CD4-positive, CD25-positive, alpha-beta regulatory T cell (primary cell): ENCODE data around the gene RGS1. TPM values are rescaled to one million over a fixed set of nuclear protein-coding genes. Genes with fewer than 3 reads are reported as not detected.

Source experiments
- ATAC-seq, 2 donors: fragments of 150-1000 bp; cut with Tn5 transposase; one replicate each; pipeline ENCODE4 v1.10.0; 2021; ENCODE audit warnings: low read depth in 2 of 2, moderate number of reproducible peaks in 2 of 2, moderate library complexity in 1 of 2
- DNase-seq, 3 donors: peaks; one replicate each; pipeline versions ENCODE4 v3.0.0 to v3.0.0-alpha.2; 2012 to 2022; ENCODE audit warnings: mixed read lengths in 1 of 3
- H3K27ac ChIP-seq: one replicate; pipeline ENCODE4 v1.7.0; 2013; ENCODE audit warnings: mild to moderate bottlenecking, low read length; ENCODE audit not compliant: insufficient read depth, poor library complexity, severe bottlenecking
- H3K27me3 ChIP-seq: one replicate; pipeline ENCODE4 v1.7.0; 2013; ENCODE audit warnings: low read length; ENCODE audit not compliant: control insufficient read depth, insufficient read depth
- H3K36me3 ChIP-seq: one replicate; pipeline ENCODE4 v1.7.0; 2013; ENCODE audit warnings: mild to moderate bottlenecking, low read length, moderate library complexity; ENCODE audit not compliant: control insufficient read depth, insufficient read depth
- H3K4me1 ChIP-seq: 2 replicates; pipeline ENCODE4 v1.7.0; 2013; ENCODE audit warnings: mild to moderate bottlenecking, low read length; ENCODE audit not compliant: insufficient read depth, control insufficient read depth, poor library complexity, severe bottlenecking
- H3K4me3 ChIP-seq: one replicate; pipeline ENCODE4 v1.7.0; 2013; ENCODE audit warnings: low read depth, mild to moderate bottlenecking, low read length, moderate library complexity
- H3K9me3 ChIP-seq, 2 experiments: 1 replicate in 1 of 2; 2 replicates in 1 of 2; pipeline ENCODE4 v1.7.0; 2013; ENCODE audit warnings: low read length in 2 of 2, mild to moderate bottlenecking in 1 of 2, moderate library complexity in 1 of 2; ENCODE audit not compliant: control insufficient read depth in 2 of 2
- H3K27ac Mint-ChIP-seq, 3 donors: one replicate each; pipeline ENCODE4 v1.8.0; 2020 to 2022; ENCODE audit warnings: mild to moderate bottlenecking in 3 of 3, mixed read lengths in 3 of 3, moderate library complexity in 2 of 3
- H3K27me3 Mint-ChIP-seq: one replicate; pipeline ENCODE4 v1.8.0; 2022; ENCODE audit warnings: mild to moderate bottlenecking, mixed read lengths
- H3K36me3 Mint-ChIP-seq: one replicate; pipeline ENCODE4 v1.8.0; 2020; ENCODE audit warnings: mixed read lengths
- H3K4me1 Mint-ChIP-seq, 4 donors: one replicate each; pipeline ENCODE4 v1.8.0; 2020 to 2022; ENCODE audit warnings: mixed read lengths in 4 of 4, mild to moderate bottlenecking in 1 of 4
- H3K4me3 Mint-ChIP-seq, 4 donors: one replicate each; pipeline ENCODE4 v1.8.0; 2020 to 2022; ENCODE audit warnings: mild to moderate bottlenecking in 4 of 4, mixed read lengths in 4 of 4, moderate library complexity in 3 of 4
- H3K9me3 Mint-ChIP-seq, 7 donors: one replicate each; pipeline ENCODE4 v1.8.0; 2020 to 2022; ENCODE audit warnings: mixed read lengths in 7 of 7, mild to moderate bottlenecking in 3 of 7, moderate library complexity in 2 of 7
- polyA plus RNA-seq, 4 donors: library from polyadenylated mRNA; unstranded; fragments of 300-500 nt; fragmentation: Illumina TruSeq; gene quantifications; one replicate each; pipeline ENCODE4 v1.2.3, GENCODE V29; 2021
- total RNA-seq: library from RNA; stranded (reverse); gene quantifications from one replicate; pipeline ENCODE4 v1.2.3, GENCODE V29; 2022

The RGS1 gene
- total and polyA plus RNA-seq, 5 donors from 2014 or later = 118 to 2,600 (median 186) TPM

- DNase-seq (no peak), ATAC-seq (no peak)
- Histone ChIP-seq H3K36me3 (no peaks in the 10 kb centered on the region), H3K27ac (no peak overlapping the region), H3K27me3 (no peaks in the 10 kb centered on the region), H3K4me1 (peaks cover 39% of the 10 kb centered on the region), H3K9me3 (no peaks in the 10 kb centered on the region), H3K4me3 (no peak overlapping the region)
- peaks cover 33 to 64% (median 48%) of the 10 kb centered on the region in 4 donors for H3K4me1 Mint-ChIP-seq
- no peaks in the 10 kb centered on the region for H3K36me3 Mint-ChIP-seq
- H3K9me3 Mint-ChIP-seq = peaks cover 0 to 4% (median 2%) of the 10 kb centered on the region in 7 donors
- no peaks in the 10 kb centered on the region for H3K27me3 Mint-ChIP-seq
- no peak overlapping the region for H3K4me3 Mint-ChIP-seq
- peak overlapping the region in 2 of 3 donors; percentile 83 to 85 for H3K27ac Mint-ChIP-seq
These were observed 40.9 kb upstream of the RGS1 start for GRCh38 chr1:192534666-192535065.

- Mint-ChIP-seq H3K27ac (peak overlapping the region in 2 of 3 donors; percentile 26 to 95), H3K27me3 (no peaks in the 10 kb centered on the region), H3K9me3 (peaks cover 0 to 4% (median 1%) of the 10 kb centered on the region in 7 donors), H3K36me3 (no peaks in the 10 kb centered on the region), H3K4me3 (peak overlapping the region; percentile 5 to 73 (median 8)), H3K4me1 (peaks cover 34 to 66% (median 45%) of the 10 kb centered on the region in 4 donors)
- ATAC-seq = no peak
- Histone ChIP-seq H3K27me3 (no peaks in the 10 kb centered on the region), H3K4me1 (peaks cover 39% of the 10 kb centered on the region), H3K4me3 (peak overlapping the region; percentile 21), H3K36me3 (no peaks in the 10 kb centered on the region), H3K27ac (no peak overlapping the region), H3K9me3 (no peaks in the 10 kb centered on the region)
- DNase-seq = peak in 1 of 3 donors; percentile 38
These were observed 39.5 kb upstream of the RGS1 start for GRCh38 chr1:192535916-192536664.

DNA sequence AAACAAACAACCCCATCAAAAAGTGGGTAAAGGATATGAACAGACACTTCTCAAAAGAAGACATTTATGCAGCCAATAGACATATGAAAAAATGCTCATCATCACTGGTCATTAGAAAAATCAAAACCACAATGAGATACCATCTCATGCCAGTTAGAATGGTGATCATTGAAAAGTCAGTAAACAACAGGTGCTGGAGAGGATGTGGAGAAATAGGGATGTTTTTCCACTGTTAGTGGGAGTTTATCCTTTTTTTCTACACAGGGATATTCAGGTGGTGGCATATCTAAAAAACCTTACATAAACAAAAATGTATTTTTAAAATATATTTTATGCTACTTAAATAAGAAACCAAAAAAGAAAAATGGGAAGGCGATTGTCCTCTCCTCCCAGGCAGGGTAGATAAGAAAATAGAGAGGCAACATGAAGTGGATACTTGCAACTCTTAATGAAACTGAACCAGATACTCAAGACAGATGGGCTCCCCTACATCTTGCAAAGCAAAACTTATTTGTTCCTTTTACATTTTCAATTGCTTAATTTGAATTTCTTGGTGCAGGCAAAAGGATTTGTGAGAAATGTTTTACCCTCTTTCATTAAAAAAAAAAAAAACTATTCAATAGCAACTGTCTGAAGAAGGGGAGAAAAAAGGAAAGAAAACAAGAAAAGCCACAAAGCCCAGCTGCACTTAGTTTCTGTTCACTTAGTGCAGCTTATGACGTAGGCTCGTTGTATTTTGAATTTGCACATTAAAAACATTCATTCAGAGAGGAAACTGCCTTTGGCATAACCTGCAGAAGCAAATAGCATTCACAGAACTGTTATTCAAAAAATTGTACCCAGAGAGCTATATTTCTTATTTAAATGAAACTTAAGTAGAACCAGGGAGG is 36.9 kb upstream of the RGS1 start:
- DNase-seq = peak; percentile 27 to 93 (median 85)
- H3K9me3 ChIP-seq = no peaks in the 10 kb centered on the region
- peak overlapping the region; percentile 84 for H3K27ac ChIP-seq
- no peaks in the 10 kb centered on the region for H3K36me3 ChIP-seq
- H3K9me3 Mint-ChIP-seq = no peaks in the 10 kb centered on the region
- H3K36me3 Mint-ChIP-seq = no peaks in the 10 kb centered on the region
- ATAC-seq = peak; percentile 88 to 89
- no peaks in the 10 kb centered on the region for H3K27me3 Mint-ChIP-seq
- H3K4me3 ChIP-seq = peak overlapping the region; percentile 72
- peaks cover 42 to 75% (median 55%) of the 10 kb centered on the region in 4 donors for H3K4me1 Mint-ChIP-seq
- peaks cover 41% of the 10 kb centered on the region for H3K4me1 ChIP-seq
- H3K4me3 Mint-ChIP-seq = peak overlapping the region; percentile 65 to 83 (median 72)
- H3K27ac Mint-ChIP-seq = peak overlapping the region; percentile 95 to 98 (median 97)
- no peaks in the 10 kb centered on the region for H3K27me3 ChIP-seq

- peaks cover 44% of the 10 kb centered on the region for H3K4me1 ChIP-seq
- DNase-seq = peak in 1 of 3 donors; percentile 25
- H3K27me3 ChIP-seq = no peaks in the 10 kb centered on the region
- peak overlapping the region; percentile 84 for H3K27ac ChIP-seq
- no peaks in the 10 kb centered on the region for H3K36me3 Mint-ChIP-seq
- ATAC-seq = no peak
- no peaks in the 10 kb centered on the region for H3K27me3 Mint-ChIP-seq
- no peaks in the 10 kb centered on the region for H3K36me3 ChIP-seq
- H3K9me3 ChIP-seq = no peaks in the 10 kb centered on the region
- H3K27ac Mint-ChIP-seq = peak overlapping the region; percentile 95 to 99 (median 97)
- H3K4me1 Mint-ChIP-seq = peaks cover 43 to 80% (median 58%) of the 10 kb centered on the region in 4 donors
- H3K4me3 ChIP-seq = peak overlapping the region; percentile 72
- peak overlapping the region; percentile 65 to 83 (median 72) for H3K4me3 Mint-ChIP-seq
- H3K9me3 Mint-ChIP-seq = no peaks in the 10 kb centered on the region
These were observed 36.1 kb upstream of the RGS1 start for GRCh38 chr1:192539297-192540092.

DNA sequence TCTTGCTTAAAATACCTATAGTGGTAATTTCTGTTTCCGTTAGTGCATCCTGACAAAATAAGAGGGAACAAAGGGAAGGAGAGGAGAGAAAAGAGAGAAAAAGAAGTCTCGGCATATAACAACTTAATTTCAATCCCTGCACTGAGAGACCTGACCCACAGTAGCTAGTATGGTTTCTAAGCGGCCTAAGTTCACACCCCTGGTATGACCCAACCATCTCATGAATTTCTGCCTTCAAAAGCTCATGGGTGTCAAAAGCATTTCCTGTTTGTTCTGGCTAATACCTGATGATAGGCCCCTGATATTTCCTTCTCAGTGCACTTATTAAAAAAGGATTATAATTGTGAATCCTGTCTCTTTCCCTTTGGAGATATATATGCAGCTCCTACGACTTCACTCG is 32.1 kb upstream of the RGS1 start:
- Histone ChIP-seq H3K27ac (no peak overlapping the region), H3K27me3 (no peaks in the 10 kb centered on the region), H3K9me3 (no peaks in the 10 kb centered on the region), H3K36me3 (no peaks in the 10 kb centered on the region), H3K4me1 (peaks cover 60% of the 10 kb centered on the region), H3K4me3 (no peak overlapping the region)
- no peak for ATAC-seq
- no peak for DNase-seq
- Mint-ChIP-seq H3K36me3 (no peaks in the 10 kb centered on the region), H3K27me3 (no peaks in the 10 kb centered on the region), H3K4me1 (peaks cover 51 to 79% (median 64%) of the 10 kb centered on the region in 4 donors), H3K4me3 (no peak overlapping the region), H3K27ac (peak overlapping the region in 2 of 3 donors; percentile 7 to 33), H3K9me3 (no peaks in the 10 kb centered on the region)

DNA sequence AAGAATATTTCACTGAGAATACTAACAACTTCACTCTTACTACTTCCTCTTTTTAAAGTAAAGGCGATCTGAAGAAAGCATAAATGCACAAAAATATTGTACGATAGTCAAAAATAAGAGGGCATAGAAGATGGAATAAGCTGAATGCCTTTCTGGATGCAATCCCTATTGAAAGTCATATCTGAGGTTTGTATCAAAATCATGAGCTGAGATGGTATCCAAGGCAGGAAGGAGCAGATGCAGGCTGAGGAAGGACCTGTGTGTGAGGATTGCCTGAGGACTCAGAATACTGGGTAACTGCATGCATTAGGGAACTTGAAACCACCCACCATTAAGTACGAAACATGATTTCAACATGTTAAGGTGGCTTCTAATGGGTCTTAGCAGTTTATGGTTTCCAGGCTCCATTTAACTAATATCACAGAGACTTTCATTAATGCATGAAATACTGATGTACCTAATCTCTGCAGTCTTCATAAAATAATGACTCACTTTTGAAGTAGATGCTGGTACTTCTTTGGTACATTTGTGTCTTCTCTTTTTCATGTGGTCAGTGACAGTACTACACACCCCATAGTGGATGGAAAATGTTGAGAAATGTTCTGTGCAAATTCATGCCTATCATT is 29.6 kb upstream of the RGS1 start:
- ATAC-seq = peak; percentile 59 to 68
- peak overlapping the region in 3 of 4 donors; percentile 51 to 81 (median 61) for H3K4me3 Mint-ChIP-seq
- H3K4me1 Mint-ChIP-seq = peaks cover 49 to 75% (median 63%) of the 10 kb centered on the region in 4 donors
- no peaks in the 10 kb centered on the region for H3K9me3 Mint-ChIP-seq
- Histone ChIP-seq H3K27ac (peak overlapping the region; percentile 47), H3K4me1 (peaks cover 55% of the 10 kb centered on the region), H3K27me3 (no peaks in the 10 kb centered on the region), H3K4me3 (peak overlapping the region; percentile 60), H3K36me3 (no peaks in the 10 kb centered on the region), H3K9me3 (no peaks in the 10 kb centered on the region)
- no peaks in the 10 kb centered on the region for H3K36me3 Mint-ChIP-seq
- DNase-seq = no peak
- peak overlapping the region; percentile 12 to 75 (median 63) for H3K27ac Mint-ChIP-seq
- H3K27me3 Mint-ChIP-seq = no peaks in the 10 kb centered on the region
